GM12875 (cell line): Measurements from ENCODE around the gene CACNA1D.
"Not testable (repeated sequence)": the region's sequence is repeated elsewhere in the genome, so short reads cannot be mapped to it uniquely, and the experiment has no call there.

Source experiments
- H3K4me3 ChIP-seq: one replicate; pipeline ENCODE4 v1.5.1; 2011; ENCODE audit warnings: low read depth, low read length, control low read depth
- TF ChIP-seq, protein P1 (sequence below): IDR thresholded peaks from 2 replicates; pipeline ENCODE4 v1.5.1; 2011; ENCODE audit warnings: low read depth, mild to moderate bottlenecking, control low read depth, inconsistent platforms, low read length, moderate library complexity, borderline replicate concordance; ENCODE audit not compliant: insufficient read depth

CACNA1D gene

GRCh38 chr3:53661480-53661879, 167.1 kb downstream of the CACNA1D start:
- H3K4me3 ChIP-seq, result no peak overlapping the region
- TF ChIP-seq, protein P1, sequence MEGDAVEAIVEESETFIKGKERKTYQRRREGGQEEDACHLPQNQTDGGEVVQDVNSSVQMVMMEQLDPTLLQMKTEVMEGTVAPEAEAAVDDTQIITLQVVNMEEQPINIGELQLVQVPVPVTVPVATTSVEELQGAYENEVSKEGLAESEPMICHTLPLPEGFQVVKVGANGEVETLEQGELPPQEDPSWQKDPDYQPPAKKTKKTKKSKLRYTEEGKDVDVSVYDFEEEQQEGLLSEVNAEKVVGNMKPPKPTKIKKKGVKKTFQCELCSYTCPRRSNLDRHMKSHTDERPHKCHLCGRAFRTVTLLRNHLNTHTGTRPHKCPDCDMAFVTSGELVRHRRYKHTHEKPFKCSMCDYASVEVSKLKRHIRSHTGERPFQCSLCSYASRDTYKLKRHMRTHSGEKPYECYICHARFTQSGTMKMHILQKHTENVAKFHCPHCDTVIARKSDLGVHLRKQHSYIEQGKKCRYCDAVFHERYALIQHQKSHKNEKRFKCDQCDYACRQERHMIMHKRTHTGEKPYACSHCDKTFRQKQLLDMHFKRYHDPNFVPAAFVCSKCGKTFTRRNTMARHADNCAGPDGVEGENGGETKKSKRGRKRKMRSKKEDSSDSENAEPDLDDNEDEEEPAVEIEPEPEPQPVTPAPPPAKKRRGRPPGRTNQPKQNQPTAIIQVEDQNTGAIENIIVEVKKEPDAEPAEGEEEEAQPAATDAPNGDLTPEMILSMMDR, result no peak

DNA sequence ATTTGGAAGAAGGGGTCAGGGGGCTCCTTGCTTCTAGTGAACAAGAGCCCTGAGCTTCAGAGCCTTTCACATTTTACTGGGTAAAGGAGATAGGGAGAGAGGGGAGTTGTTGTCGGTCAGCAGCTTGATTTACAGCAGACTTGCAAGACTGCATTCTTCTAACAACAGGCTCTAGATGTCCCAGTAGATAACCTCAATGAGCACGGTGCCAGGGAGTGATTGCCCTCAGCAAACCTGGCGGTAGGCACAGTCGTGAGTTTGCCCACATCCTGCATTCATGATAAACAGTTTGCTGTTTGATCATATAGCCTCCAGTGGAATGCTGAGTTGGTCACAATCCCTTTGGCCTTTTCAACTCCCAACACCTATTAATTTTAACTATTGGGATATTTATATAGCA, 170.4 kb downstream of the CACNA1D start:
- not testable (repeated sequence) for H3K4me3 ChIP-seq

GRCh38 chr3:53665608-53666425, 171.4 kb downstream of the CACNA1D start:
- TF ChIP-seq, protein P1, result no peak
- no peak overlapping the region for H3K4me3 ChIP-seq

GRCh38 chr3:53668872-53669271, 174.5 kb downstream of the CACNA1D start:
- TF ChIP-seq, protein P1, result peak; percentile 42; the same call in 1 of the 2 replicates
- no peak overlapping the region for H3K4me3 ChIP-seq

- H3K4me3 ChIP-seq, result no peak overlapping the region
- TF ChIP-seq, protein P1, result no peak
Measured at GRCh38 chr3:53670721-53671120, 176.3 kb downstream of the CACNA1D start.

DNA sequence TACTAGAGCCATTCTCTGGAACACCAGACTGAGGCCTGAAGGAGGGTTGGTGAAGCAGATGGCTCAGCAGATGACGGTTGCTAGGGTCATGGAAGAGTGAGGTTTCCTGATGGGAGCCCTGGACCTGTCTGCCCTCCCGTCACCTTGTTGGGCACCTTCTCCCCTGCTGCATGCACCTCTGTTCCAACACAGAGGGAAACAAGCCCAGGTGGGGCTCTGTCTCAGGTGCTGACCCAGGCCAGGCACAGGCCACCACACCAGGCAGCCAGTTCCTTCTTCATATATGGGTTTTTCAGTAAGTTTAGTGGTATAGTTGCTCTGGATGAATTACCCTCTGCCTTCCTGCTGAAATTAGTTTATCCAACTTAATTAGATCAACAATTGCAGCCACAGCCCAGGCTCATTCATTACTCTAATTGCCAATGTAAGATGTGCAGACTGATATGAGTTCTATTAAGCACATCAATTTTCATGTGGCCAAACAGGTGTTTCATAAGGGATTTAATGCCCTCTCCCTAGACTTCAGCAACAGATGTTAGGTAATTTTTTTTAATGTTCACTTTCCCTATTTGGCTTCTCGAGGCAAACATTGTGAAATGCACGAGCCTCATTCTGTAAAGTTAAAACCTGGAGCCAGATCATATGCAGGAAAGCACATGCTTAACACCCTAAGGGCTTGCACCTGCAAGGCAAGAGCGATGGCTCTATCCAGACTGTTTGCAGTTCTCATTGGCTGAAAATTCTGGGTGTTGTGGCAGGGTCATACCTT, 177.0 kb downstream of the CACNA1D start:
- no peak overlapping the region for H3K4me3 ChIP-seq
- TF ChIP-seq, protein P1, result no peak

- no peak overlapping the region for H3K4me3 ChIP-seq
- TF ChIP-seq, protein P1, result no peak
Measured at GRCh38 chr3:53671961-53672299, 177.5 kb downstream of the CACNA1D start.
